HL-60 (cell line): ENCODE results near the gene LIG1.

Experiments
- DNase-seq, 2 experiments: peaks; one replicate each; pipeline ENCODE4 v3.0.0-alpha.2; 2010 to 2020; ENCODE audit warnings: low read depth in 1 of 2, low spot score in 1 of 2
- H3K27ac ChIP-seq: fragments of 250-450 bp; sonication (Bioruptor Pico); replicated peaks from 2 replicates; pipeline ENCODE4 v1.5.1; 2020; ENCODE audit warnings: mild to moderate bottlenecking, moderate library complexity
- H3K27me3 ChIP-seq: fragments of 250-450 bp; sonication (Bioruptor Pico); 2 replicates; pipeline ENCODE4 v1.5.1; 2021; ENCODE audit warnings: mild to moderate bottlenecking, moderate library complexity; ENCODE audit not compliant: insufficient read depth, poor library complexity, severe bottlenecking
- H3K4me3 ChIP-seq: replicated peaks from 2 replicates; pipeline ENCODE4 v1.5.1; 2011; ENCODE audit warnings: mild to moderate bottlenecking, control low read depth, low read length; ENCODE audit not compliant: insufficient read depth
- GABPA ChIP-seq: IDR thresholded peaks from 2 replicates; pipeline ENCODE4 v1.6.1; 2012; ENCODE audit warnings: low read depth
- POLR2AphosphoS5 ChIP-seq: IDR thresholded peaks from 2 replicates; pipeline ENCODE4 v1.6.1; 2012; ENCODE audit warnings: low read depth
- SPI1 ChIP-seq: IDR thresholded peaks from 2 replicates; pipeline ENCODE4 v1.6.1; 2012; ENCODE audit warnings: low read depth, mild to moderate bottlenecking, borderline replicate concordance
- TF ChIP-seq, protein P1 (sequence below): IDR thresholded peaks from one replicate; pipeline ENCODE4 v1.5.1; 2011; ENCODE audit warnings: low read length, control low read depth, inconsistent platforms; ENCODE audit not compliant: insufficient read depth
- TF ChIP-seq, protein P2 (sequence below): IDR thresholded peaks from 2 replicates; pipeline ENCODE4 v1.6.1; 2012; ENCODE audit warnings: low read depth; ENCODE audit not compliant: insufficient replicate concordance

Gene LIG1

DNA sequence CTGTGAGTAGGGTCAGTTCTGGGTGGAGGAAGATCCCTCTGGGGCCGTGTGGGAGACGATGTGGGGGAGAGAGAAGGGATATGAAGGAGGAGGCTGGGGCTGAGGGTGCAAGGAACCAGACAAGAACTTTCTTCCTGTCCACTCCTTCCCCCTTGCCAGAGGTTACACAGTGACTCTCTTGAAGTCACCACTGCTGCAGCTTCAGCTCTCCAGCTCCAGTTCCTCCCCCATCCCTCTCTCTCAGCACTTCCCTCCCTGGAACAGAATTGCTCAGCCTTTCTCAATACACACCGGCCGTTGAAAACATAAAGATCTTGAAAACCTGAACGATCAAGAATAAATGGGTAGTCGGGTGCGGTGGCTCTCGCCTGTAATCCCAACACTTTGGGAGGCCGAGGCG is 5.4 kb upstream of the LIG1 start:
- TF ChIP-seq, protein P1, sequence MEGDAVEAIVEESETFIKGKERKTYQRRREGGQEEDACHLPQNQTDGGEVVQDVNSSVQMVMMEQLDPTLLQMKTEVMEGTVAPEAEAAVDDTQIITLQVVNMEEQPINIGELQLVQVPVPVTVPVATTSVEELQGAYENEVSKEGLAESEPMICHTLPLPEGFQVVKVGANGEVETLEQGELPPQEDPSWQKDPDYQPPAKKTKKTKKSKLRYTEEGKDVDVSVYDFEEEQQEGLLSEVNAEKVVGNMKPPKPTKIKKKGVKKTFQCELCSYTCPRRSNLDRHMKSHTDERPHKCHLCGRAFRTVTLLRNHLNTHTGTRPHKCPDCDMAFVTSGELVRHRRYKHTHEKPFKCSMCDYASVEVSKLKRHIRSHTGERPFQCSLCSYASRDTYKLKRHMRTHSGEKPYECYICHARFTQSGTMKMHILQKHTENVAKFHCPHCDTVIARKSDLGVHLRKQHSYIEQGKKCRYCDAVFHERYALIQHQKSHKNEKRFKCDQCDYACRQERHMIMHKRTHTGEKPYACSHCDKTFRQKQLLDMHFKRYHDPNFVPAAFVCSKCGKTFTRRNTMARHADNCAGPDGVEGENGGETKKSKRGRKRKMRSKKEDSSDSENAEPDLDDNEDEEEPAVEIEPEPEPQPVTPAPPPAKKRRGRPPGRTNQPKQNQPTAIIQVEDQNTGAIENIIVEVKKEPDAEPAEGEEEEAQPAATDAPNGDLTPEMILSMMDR: no peak
- peak; percentile 89 for TF ChIP-seq SPI1
- DNase-seq: peak; percentile 55 to 82
- Histone ChIP-seq H3K4me3 (no peak overlapping the region), H3K27me3 (no peaks in the 10 kb centered on the region), H3K27ac (peak overlapping the region; percentile 77)

DNA sequence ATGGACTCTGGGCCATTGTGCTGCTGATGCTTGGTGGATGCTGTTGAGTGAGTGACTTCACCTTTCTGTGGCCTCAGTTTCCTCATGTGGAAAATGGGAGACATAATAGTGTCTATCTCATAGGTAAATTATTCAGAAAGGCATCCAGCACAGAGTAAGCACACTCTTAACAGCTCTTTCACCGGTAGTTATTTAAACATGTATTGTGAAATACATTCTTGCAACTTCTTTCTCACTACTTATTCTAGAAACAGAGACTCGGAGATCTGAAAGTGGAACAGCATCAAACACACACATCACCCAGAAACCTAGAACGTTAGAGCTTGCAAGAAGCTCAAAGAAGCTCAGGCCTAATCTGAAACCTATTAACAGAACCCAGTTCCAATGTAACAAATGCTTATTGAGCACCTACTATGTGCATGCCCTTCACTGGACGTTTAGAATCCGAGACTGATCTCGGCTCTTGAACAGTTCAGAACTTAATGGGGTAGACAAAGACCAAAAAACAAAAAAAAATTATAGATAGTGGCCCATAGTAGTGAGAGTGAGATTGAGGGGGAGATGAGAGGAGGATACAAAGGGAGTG is 4.4 kb upstream of the LIG1 start:
- no peaks in the 10 kb centered on the region for H3K27me3 ChIP-seq
- peak overlapping the region; percentile 77 for H3K27ac ChIP-seq
- H3K4me3 ChIP-seq: no peak overlapping the region
- DNase-seq: no peak
- TF ChIP-seq SPI1: no peak
- TF ChIP-seq, protein P1: no peak
- TF ChIP-seq GABPA: no peak
- TF ChIP-seq POLR2AphosphoS5: no peak
- TF ChIP-seq, protein P2, sequence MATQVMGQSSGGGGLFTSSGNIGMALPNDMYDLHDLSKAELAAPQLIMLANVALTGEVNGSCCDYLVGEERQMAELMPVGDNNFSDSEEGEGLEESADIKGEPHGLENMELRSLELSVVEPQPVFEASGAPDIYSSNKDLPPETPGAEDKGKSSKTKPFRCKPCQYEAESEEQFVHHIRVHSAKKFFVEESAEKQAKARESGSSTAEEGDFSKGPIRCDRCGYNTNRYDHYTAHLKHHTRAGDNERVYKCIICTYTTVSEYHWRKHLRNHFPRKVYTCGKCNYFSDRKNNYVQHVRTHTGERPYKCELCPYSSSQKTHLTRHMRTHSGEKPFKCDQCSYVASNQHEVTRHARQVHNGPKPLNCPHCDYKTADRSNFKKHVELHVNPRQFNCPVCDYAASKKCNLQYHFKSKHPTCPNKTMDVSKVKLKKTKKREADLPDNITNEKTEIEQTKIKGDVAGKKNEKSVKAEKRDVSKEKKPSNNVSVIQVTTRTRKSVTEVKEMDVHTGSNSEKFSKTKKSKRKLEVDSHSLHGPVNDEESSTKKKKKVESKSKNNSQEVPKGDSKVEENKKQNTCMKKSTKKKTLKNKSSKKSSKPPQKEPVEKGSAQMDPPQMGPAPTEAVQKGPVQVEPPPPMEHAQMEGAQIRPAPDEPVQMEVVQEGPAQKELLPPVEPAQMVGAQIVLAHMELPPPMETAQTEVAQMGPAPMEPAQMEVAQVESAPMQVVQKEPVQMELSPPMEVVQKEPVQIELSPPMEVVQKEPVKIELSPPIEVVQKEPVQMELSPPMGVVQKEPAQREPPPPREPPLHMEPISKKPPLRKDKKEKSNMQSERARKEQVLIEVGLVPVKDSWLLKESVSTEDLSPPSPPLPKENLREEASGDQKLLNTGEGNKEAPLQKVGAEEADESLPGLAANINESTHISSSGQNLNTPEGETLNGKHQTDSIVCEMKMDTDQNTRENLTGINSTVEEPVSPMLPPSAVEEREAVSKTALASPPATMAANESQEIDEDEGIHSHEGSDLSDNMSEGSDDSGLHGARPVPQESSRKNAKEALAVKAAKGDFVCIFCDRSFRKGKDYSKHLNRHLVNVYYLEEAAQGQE: no peak

DNA sequence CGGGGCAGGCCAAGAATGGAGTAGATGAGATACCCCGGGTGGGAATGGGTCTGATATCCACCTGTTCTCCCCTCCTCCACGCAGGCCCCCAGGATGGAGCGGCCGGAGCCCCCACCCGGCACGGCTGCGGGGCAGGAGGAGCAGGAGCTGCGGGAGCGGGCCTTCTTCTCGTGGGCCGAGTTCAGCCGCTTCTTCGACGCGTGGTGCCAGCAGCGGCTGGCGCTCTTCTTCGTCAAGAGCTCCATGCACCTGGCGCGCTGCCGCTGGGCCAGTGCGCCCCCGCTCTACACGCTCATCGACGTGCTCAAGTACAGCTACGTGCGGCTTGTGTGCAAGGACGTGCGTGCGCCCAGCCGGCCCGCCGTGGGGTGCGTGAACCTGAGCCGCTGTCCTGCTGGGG is 1.6 kb upstream of the LIG1 start:
- TF ChIP-seq, protein P2: no peak
- TF ChIP-seq SPI1 (no peak), GABPA (no peak), POLR2AphosphoS5 (no peak)
- TF ChIP-seq, protein P1: no peak
- no peak overlapping the region for H3K27ac ChIP-seq
- no peaks in the 10 kb centered on the region for H3K27me3 ChIP-seq
- no peak overlapping the region for H3K4me3 ChIP-seq
- no peak for DNase-seq

DNA sequence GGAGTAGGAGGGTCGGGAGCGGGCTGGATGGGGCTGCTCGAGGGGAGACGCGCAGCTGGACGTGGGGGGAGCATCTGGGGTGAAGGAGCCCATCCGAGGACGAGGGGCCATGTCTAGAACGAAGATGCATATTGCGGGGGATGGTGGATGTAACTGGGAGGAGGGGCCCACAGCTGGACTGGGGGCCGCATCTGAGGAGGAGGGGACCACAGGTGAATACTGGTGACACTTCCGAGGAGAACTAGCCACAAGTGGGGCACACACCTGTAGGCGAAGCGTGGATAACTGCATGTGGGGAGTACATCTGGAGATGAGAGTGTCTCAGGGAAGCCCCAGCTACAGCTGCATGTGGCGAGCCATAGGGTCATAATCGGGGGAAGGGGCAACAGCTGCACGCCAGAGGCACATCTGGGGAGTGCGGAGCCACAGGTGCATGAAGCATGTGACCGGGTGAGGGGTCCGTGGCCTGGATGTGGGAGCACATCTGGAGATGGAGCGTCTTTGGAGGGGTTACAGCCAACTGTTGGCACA is 738 bp upstream of the LIG1 start:
- Histone ChIP-seq H3K27me3 (no peaks in the 10 kb centered on the region), H3K4me3 (peak overlapping the region; percentile 98), H3K27ac (peak overlapping the region; percentile 97)
- DNase-seq: no peak
- TF ChIP-seq, protein P2: no peak
- no peak for TF ChIP-seq GABPA
- no peak for TF ChIP-seq SPI1
- no peak for TF ChIP-seq POLR2AphosphoS5
- TF ChIP-seq, protein P1: no peak
